Astrocyte (in vitro differentiated cells and primary cell): ENCODE measurements around the gene BIN2. TPM values are rescaled to one million over a fixed set of nuclear protein-coding genes. Genes with fewer than 3 reads are reported as not detected.
A peak's percentile ranks its signal among the peaks of the same experiment; 100 is the strongest.

ENCODE experiments used
- DNase-seq: peaks from one replicate; pipeline ENCODE4 v3.0.0-alpha.2; 2010; ENCODE audit warnings: low read depth
- FAIRE-seq: peaks from 2 replicates; lab custom pipeline; 2011; peaks lifted over from hg19 to GRCh38; lab: Jason Lieb, UNC
- H2AFZ ChIP-seq: 2 replicates; pipeline ENCODE4 v1.6.0; 2012; ENCODE audit warnings: low read depth, low read length, inconsistent platforms
- H3K27ac ChIP-seq: 2 replicates; pipeline ENCODE4 v1.5.1; 2011; ENCODE audit warnings: low read depth, low read length, inconsistent platforms
- H3K27me3 ChIP-seq: 2 replicates; pipeline ENCODE4 v1.6.0; 2011; ENCODE audit warnings: low read length, inconsistent platforms; ENCODE audit not compliant: insufficient read depth
- H3K36me3 ChIP-seq: 2 replicates; pipeline ENCODE4 v1.5.1; 2011; ENCODE audit warnings: low read length, inconsistent platforms; ENCODE audit not compliant: insufficient read depth
- H3K4me1 ChIP-seq: 2 replicates; pipeline ENCODE4 v1.5.1; 2011; ENCODE audit warnings: low read length, inconsistent platforms; ENCODE audit not compliant: insufficient read depth
- H3K4me2 ChIP-seq: 2 replicates; pipeline ENCODE4 v1.6.0; 2012; ENCODE audit warnings: low read length, inconsistent platforms
- H3K4me3 ChIP-seq: 2 replicates; pipeline ENCODE4 v1.5.1; 2011; ENCODE audit warnings: low read depth, mild to moderate bottlenecking, low read length, inconsistent platforms; ENCODE audit not compliant: insufficient read depth
- H3K79me2 ChIP-seq: 2 replicates; pipeline ENCODE4 v1.6.0; 2012; ENCODE audit warnings: mild to moderate bottlenecking, low read length, inconsistent platforms; ENCODE audit not compliant: insufficient read depth
- H3K9ac ChIP-seq: 2 replicates; pipeline ENCODE4 v1.6.0; 2012; ENCODE audit warnings: mild to moderate bottlenecking, low read length, inconsistent platforms
- H3K9me3 ChIP-seq: 2 replicates; pipeline ENCODE4 v1.5.1; 2012; ENCODE audit warnings: low read depth, mild to moderate bottlenecking, low read length, inconsistent platforms; ENCODE audit not compliant: insufficient read depth
- H4K20me1 ChIP-seq: 2 replicates; pipeline ENCODE4 v1.6.0; 2012; ENCODE audit warnings: low read length, inconsistent platforms; ENCODE audit not compliant: insufficient read depth
- H3K27ac Mint-ChIP-seq: one replicate; pipeline ENCODE4 v1.8.0; 2021; ENCODE audit warnings: mild to moderate bottlenecking, mixed read lengths; ENCODE audit not compliant: unreplicated experiment
- H3K27me3 Mint-ChIP-seq: one replicate; pipeline ENCODE4 v1.8.0; 2021; ENCODE audit warnings: low read depth, mixed read lengths; ENCODE audit not compliant: unreplicated experiment
- H3K36me3 Mint-ChIP-seq: one replicate; pipeline ENCODE4 v1.8.0; 2021; ENCODE audit warnings: low read depth, mixed read lengths; ENCODE audit not compliant: unreplicated experiment
- H3K4me1 Mint-ChIP-seq: one replicate; pipeline ENCODE4 v1.8.0; 2021; ENCODE audit warnings: low read depth, mixed read lengths; ENCODE audit not compliant: unreplicated experiment
- H3K4me3 Mint-ChIP-seq: one replicate; pipeline ENCODE4 v1.8.0; 2021; ENCODE audit warnings: mild to moderate bottlenecking, moderate library complexity, mixed read lengths; ENCODE audit not compliant: unreplicated experiment
- H3K9me3 Mint-ChIP-seq: one replicate; pipeline ENCODE4 v1.8.0; 2021; ENCODE audit warnings: mild to moderate bottlenecking, mixed read lengths; ENCODE audit not compliant: unreplicated experiment
- EZH2 ChIP-seq: IDR thresholded peaks from 2 replicates; pipeline ENCODE4 v1.6.1; 2012; ENCODE audit warnings: mild to moderate bottlenecking, low read length, inconsistent platforms; ENCODE audit not compliant: insufficient read depth
- total RNA-seq: library from RNA; stranded (reverse); gene quantifications from 2 replicates; pipeline ENCODE4 v1.2.1, GENCODE V29; 2021
- TF ChIP-seq, protein P1 (sequence below): IDR thresholded peaks from 2 replicates; pipeline ENCODE4 v1.5.1; 2011; ENCODE audit warnings: low read depth, mild to moderate bottlenecking, inconsistent platforms, low read length, moderate library complexity; ENCODE audit not compliant: insufficient read depth

The BIN2 gene
- total RNA-seq, 1 donor from 2014 or later: not detected

DNA sequence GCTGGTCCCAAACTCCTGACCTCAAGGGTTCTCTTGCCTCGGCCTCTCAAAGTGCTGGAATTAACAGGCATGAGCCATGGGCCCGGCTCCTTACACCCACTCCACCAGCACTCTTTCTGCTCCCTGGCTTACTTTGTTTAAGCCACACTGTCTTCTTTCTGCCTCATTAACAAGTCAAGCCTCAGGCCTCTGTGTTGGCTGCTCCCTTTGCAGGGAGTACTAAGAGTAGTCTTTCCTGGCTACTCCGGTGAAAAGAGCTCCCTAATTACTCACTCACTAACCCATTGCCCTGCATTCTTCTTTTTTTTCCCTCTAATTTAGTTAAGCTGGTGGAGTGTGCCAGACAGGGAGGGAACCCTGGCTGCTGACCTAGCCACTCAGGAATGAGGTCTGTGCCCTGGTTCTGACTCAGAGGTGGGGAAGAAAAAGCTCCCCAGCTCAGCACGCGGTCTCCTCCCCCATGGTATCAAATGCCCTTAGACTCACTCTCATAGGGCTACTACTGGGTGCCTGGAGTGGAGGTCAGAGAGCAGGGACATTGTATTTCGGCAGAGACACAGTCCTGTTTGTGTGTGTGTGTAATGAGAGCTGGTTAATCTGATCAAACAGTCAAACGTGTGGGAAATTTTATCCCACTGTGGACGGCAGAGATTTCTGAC, 47.5 kb upstream of the BIN2 start:
- peak; percentile 97 for DNase-seq
- Mint-ChIP-seq H3K9me3 (no peaks in the 10 kb centered on the region), H3K36me3 (peaks cover 8% of the 10 kb centered on the region), H3K4me3 (peak overlapping the region; percentile 57), H3K27ac (peak overlapping the region; percentile 96), H3K27me3 (no peaks in the 10 kb centered on the region), H3K4me1 (peaks cover 42% of the 10 kb centered on the region)
- H3K4me1 ChIP-seq: peaks cover 34% of the 10 kb centered on the region
- H3K9ac ChIP-seq: peak overlapping the region; percentile 61
- H3K9me3 ChIP-seq: no peaks in the 10 kb centered on the region
- H3K27ac ChIP-seq: peak overlapping the region; percentile 83
- no peak for TF ChIP-seq EZH2
- TF ChIP-seq, protein P1, sequence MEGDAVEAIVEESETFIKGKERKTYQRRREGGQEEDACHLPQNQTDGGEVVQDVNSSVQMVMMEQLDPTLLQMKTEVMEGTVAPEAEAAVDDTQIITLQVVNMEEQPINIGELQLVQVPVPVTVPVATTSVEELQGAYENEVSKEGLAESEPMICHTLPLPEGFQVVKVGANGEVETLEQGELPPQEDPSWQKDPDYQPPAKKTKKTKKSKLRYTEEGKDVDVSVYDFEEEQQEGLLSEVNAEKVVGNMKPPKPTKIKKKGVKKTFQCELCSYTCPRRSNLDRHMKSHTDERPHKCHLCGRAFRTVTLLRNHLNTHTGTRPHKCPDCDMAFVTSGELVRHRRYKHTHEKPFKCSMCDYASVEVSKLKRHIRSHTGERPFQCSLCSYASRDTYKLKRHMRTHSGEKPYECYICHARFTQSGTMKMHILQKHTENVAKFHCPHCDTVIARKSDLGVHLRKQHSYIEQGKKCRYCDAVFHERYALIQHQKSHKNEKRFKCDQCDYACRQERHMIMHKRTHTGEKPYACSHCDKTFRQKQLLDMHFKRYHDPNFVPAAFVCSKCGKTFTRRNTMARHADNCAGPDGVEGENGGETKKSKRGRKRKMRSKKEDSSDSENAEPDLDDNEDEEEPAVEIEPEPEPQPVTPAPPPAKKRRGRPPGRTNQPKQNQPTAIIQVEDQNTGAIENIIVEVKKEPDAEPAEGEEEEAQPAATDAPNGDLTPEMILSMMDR: no peak
- no peaks in the 10 kb centered on the region for H4K20me1 ChIP-seq
- no peaks in the 10 kb centered on the region for H3K79me2 ChIP-seq
- peak; percentile 82 for FAIRE-seq
- peak overlapping the region; percentile 71 for H3K4me2 ChIP-seq
- no peaks in the 10 kb centered on the region for H3K36me3 ChIP-seq
- no peak overlapping the region for H3K4me3 ChIP-seq
- peak overlapping the region; percentile 44 for H2AFZ ChIP-seq
- no peaks in the 10 kb centered on the region for H3K27me3 ChIP-seq

DNA sequence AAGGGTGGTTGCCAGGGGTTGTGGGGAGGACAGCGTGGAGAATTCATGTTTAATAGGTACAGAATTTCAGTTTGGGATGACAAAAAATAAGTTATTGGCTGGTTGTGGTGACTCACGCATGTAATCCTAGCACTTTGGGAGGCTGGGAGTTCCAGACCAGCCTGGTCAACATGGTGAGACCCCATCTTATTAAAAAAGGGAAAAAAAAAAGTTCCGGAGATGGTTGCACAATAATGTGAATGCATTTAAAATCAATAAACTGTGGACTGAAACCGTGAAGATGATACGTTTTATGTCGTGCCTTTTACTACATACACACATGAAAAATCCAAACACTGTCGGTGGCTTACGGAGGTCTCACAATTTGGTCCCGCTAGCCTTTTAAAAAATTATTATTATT, 46.7 kb upstream of the BIN2 start:
- H4K20me1 ChIP-seq: no peaks in the 10 kb centered on the region
- peaks cover 11% of the 10 kb centered on the region for H3K36me3 Mint-ChIP-seq
- peaks cover 34% of the 10 kb centered on the region for H3K4me1 ChIP-seq
- peaks cover 3% of the 10 kb centered on the region for H3K27me3 Mint-ChIP-seq
- DNase-seq: no peak
- no peak for FAIRE-seq
- H3K9me3 ChIP-seq: no peaks in the 10 kb centered on the region
- no peaks in the 10 kb centered on the region for H3K9me3 Mint-ChIP-seq
- H3K4me3 ChIP-seq: no peak overlapping the region
- no peaks in the 10 kb centered on the region for H3K79me2 ChIP-seq
- H3K27ac Mint-ChIP-seq: peak overlapping the region; percentile 92
- no peak overlapping the region for H3K9ac ChIP-seq
- no peaks in the 10 kb centered on the region for H3K36me3 ChIP-seq
- no peak overlapping the region for H2AFZ ChIP-seq
- H3K27me3 ChIP-seq: no peaks in the 10 kb centered on the region
- H3K4me1 Mint-ChIP-seq: peaks cover 42% of the 10 kb centered on the region
- no peak overlapping the region for H3K4me3 Mint-ChIP-seq
- no peak overlapping the region for H3K4me2 ChIP-seq
- no peak overlapping the region for H3K27ac ChIP-seq
- TF ChIP-seq EZH2: no peak
- TF ChIP-seq, protein P1: no peak

DNA sequence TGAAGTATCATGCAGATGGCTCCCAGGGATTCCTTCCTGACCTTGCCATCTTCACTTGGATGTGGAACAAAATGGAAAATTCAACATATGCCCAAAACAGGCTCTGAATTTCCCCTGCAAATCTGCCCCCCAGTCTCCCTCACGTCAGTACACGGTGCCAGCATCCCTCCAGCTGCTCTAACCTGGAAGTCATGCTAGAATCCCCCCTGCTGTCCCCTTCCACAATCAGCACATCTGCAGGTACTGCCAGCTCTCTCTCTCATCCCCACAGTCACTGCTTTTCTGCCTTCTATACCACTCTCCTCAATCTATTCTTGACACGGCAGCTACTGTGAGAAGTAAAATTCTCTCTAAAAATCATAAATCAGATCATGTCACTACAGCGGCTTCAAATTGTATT, 45.6 kb upstream of the BIN2 start:
- H3K27me3 Mint-ChIP-seq: peaks cover 3% of the 10 kb centered on the region
- H3K4me2 ChIP-seq: peak overlapping the region; percentile 59
- H2AFZ ChIP-seq: no peak overlapping the region
- peaks cover 39% of the 10 kb centered on the region for H3K4me1 Mint-ChIP-seq
- H3K79me2 ChIP-seq: no peaks in the 10 kb centered on the region
- H3K4me3 Mint-ChIP-seq: no peak overlapping the region
- peaks cover 32% of the 10 kb centered on the region for H3K4me1 ChIP-seq
- H3K36me3 Mint-ChIP-seq: peaks cover 8% of the 10 kb centered on the region
- no peak overlapping the region for H3K4me3 ChIP-seq
- H4K20me1 ChIP-seq: no peaks in the 10 kb centered on the region
- FAIRE-seq (no peak), DNase-seq (no peak)
- TF ChIP-seq, protein P1: no peak
- TF ChIP-seq EZH2: no peak
- H3K27me3 ChIP-seq: no peaks in the 10 kb centered on the region
- no peaks in the 10 kb centered on the region for H3K9me3 ChIP-seq
- no peak overlapping the region for H3K27ac ChIP-seq
- H3K27ac Mint-ChIP-seq: peak overlapping the region; percentile 42
- H3K9me3 Mint-ChIP-seq: no peaks in the 10 kb centered on the region
- peak overlapping the region; percentile 8 for H3K9ac ChIP-seq
- H3K36me3 ChIP-seq: no peaks in the 10 kb centered on the region
